HepG2 (cell line): ENCODE results near the gene PKNOX2.

Experiments
- CHD4 ChIP-seq: fragments of 200-600 bp; sonication (generic); IDR thresholded peaks from 2 replicates; pipeline ENCODE4 v1.7.0; 2017; ENCODE audit warnings: mild to moderate bottlenecking, low read length, borderline replicate concordance
- HNRNPUL1 ChIP-seq: fragments of 200-400 bp; formaldehyde crosslinking; IDR thresholded peaks from 2 replicates; pipeline ENCODE4 v1.6.1; 2017; ENCODE audit warnings: low read depth, mild to moderate bottlenecking, low read length, moderate library complexity
- MAF1 ChIP-seq: sonication (generic); formaldehyde crosslinking; IDR thresholded peaks from 2 replicates; pipeline ENCODE4 v1.5.0; 2020; ENCODE audit warnings: missing genetic modification reagents, borderline replicate concordance
- NFKB2 ChIP-seq: sonication (generic); formaldehyde crosslinking; IDR thresholded peaks from 2 replicates; pipeline ENCODE4 v1.4.0; 2020; ENCODE audit warnings: missing genetic modification reagents, borderline replicate concordance
- SMC3 ChIP-seq: IDR thresholded peaks from 2 replicates; pipeline ENCODE4 v1.6.1; 2011; ENCODE audit warnings: low read length, improper control_type of control experiment
- TBP ChIP-seq: sonication (generic); formaldehyde crosslinking; IDR thresholded peaks from 2 replicates; pipeline ENCODE4 v1.5.0; 2020; ENCODE audit warnings: missing genetic modification reagents
- TEAD2 ChIP-seq: sonication (generic); formaldehyde crosslinking; IDR thresholded peaks from 2 replicates; pipeline ENCODE4 v1.9.0; 2021; ENCODE audit warnings: missing genetic modification reagents
- TMF1 ChIP-seq: sonication (generic); formaldehyde crosslinking; IDR thresholded peaks from 2 replicates; pipeline ENCODE4 v1.8.1; 2022; ENCODE audit warnings: low read depth, missing genetic modification reagents

DNA sequence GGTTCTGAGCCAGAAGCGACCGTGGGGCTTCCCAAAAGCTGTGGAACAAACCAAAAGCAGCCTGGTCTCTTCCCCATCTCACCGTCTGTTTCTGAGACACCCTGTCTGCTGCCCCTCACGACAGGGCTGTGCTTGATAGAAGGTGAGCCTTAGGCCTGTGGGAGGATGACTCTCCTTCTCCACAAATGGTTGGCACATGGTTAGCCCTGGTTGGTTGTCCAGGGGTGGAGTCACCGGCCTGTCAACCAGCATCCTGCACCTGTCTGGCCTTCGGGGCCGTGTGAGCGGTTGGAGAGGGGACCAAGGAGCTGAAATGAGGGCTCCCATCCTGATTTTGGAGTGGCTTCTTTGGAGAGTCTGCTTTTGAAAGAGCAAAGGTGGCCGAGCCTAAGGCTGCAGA lies 135.3 kb downstream of the PKNOX2 start:
- TF ChIP-seq TMF1 (CRISPR knock-in tag) (no peak), MAF1 (CRISPR knock-in tag) (no peak), NFKB2 (no peak), TEAD2 (CRISPR knock-in tag) (no peak), HNRNPUL1 (no peak), TBP (CRISPR knock-in tag) (no peak), SMC3 (no peak), CHD4 (no peak)
